ENCODE results near the gene ABCA3.

Gene ABCA3

GRCh38 chr16:2232094-2232990, 108.2 kb downstream of the ABCA3 start:
- no peaks in the 10 kb centered on the region for H3K4me1 ChIP-seq (ENCODE audit: low read length)
- H3K9ac ChIP-seq (ENCODE audit: low read length) = no peak overlapping the region
- H2AFZ ChIP-seq (ENCODE audit: low read depth, low read length) = no peak overlapping the region
- no peak for TF ChIP-seq CTCF (IDR thresholded peaks at IDR 0.05; ENCODE audit: low read depth, low read length)
- TF ChIP-seq EZH2phosphoT487 (IDR thresholded peaks at IDR 0.05; ENCODE audit: low read depth) = no peak
- no peak overlapping the region for H3K4me3 ChIP-seq (ENCODE audit: low read length)
- H3K27ac ChIP-seq (ENCODE audit: low read length) = no peak overlapping the region
- no peaks in the 10 kb centered on the region for H3K9me3 ChIP-seq (ENCODE audit: insufficient read depth, low read length)
- H3K27me3 ChIP-seq (ENCODE audit: low read depth, low read length) = no peaks in the 10 kb centered on the region
- H3K36me3 ChIP-seq (replicated peaks; ENCODE audit: low read depth, low read length) = peaks cover 22% of the 10 kb centered on the region
- no peak overlapping the region for H3K4me2 ChIP-seq (ENCODE audit: low read length)
- peaks cover 4% of the 10 kb centered on the region for H4K20me1 ChIP-seq (ENCODE audit: insufficient read depth, low read length)
- peaks cover 12% of the 10 kb centered on the region for H3K79me2 ChIP-seq (ENCODE audit: low read length)

- H3K27ac ChIP-seq (ENCODE audit: low read length) = no peak overlapping the region
- H3K36me3 ChIP-seq (replicated peaks; ENCODE audit: low read depth, low read length) = peaks cover 16% of the 10 kb centered on the region
- no peak for TF ChIP-seq CTCF (IDR thresholded peaks at IDR 0.05; ENCODE audit: low read depth, low read length)
- no peak for TF ChIP-seq EZH2phosphoT487 (IDR thresholded peaks at IDR 0.05; ENCODE audit: low read depth)
- H3K9ac ChIP-seq (ENCODE audit: low read length) = no peak overlapping the region
- H3K4me3 ChIP-seq (ENCODE audit: low read length) = no peak overlapping the region
- H3K9me3 ChIP-seq (ENCODE audit: insufficient read depth, low read length) = no peaks in the 10 kb centered on the region
- H2AFZ ChIP-seq (ENCODE audit: low read depth, low read length) = no peak overlapping the region
- H3K4me1 ChIP-seq (ENCODE audit: low read length) = no peaks in the 10 kb centered on the region
- no peak overlapping the region for H3K4me2 ChIP-seq (ENCODE audit: low read length)
- H3K79me2 ChIP-seq (ENCODE audit: low read length) = peaks cover 22% of the 10 kb centered on the region
- no peaks in the 10 kb centered on the region for H3K27me3 ChIP-seq (ENCODE audit: low read depth, low read length)
- H4K20me1 ChIP-seq (ENCODE audit: insufficient read depth, low read length) = peaks cover 10% of the 10 kb centered on the region
Observed at GRCh38 chr16:2231016-2231931, 109.3 kb downstream of the ABCA3 start.

- Histone ChIP-seq H3K9ac (ENCODE audit: low read length) (no peak overlapping the region), H4K20me1 (ENCODE audit: insufficient read depth, low read length) (peaks cover 13% of the 10 kb centered on the region)
Observed at GRCh38 chr16:2230376-2230775, 110.2 kb downstream of the ABCA3 start.

More at GRCh38 chr16:2230376-2230775, 110.2 kb downstream of the ABCA3 start:
- Histone ChIP-seq H3K4me2 (ENCODE audit: low read length) (no peak overlapping the region), H3K27me3 (ENCODE audit: low read depth, low read length) (no peaks in the 10 kb centered on the region), H2AFZ (ENCODE audit: low read depth, low read length) (no peak overlapping the region), H3K79me2 (ENCODE audit: low read length) (peaks cover 31% of the 10 kb centered on the region), H3K36me3 (replicated peaks; ENCODE audit: low read depth, low read length) (peaks cover 16% of the 10 kb centered on the region), H3K27ac (ENCODE audit: low read length) (no peak overlapping the region), H3K4me1 (ENCODE audit: low read length) (no peaks in the 10 kb centered on the region), H3K4me3 (ENCODE audit: low read length) (no peak overlapping the region), H3K9me3 (ENCODE audit: insufficient read depth, low read length) (no peaks in the 10 kb centered on the region)
- TF ChIP-seq CTCF (IDR thresholded peaks at IDR 0.05; ENCODE audit: low read depth, low read length) (no peak), EZH2phosphoT487 (IDR thresholded peaks at IDR 0.05; ENCODE audit: low read depth) (no peak)
